Amygdala (tissue), 56 donors: ENCODE data around the gene FUT8.
"Not testable (repeated sequence)": the region's sequence is repeated elsewhere in the genome, so short reads cannot be mapped to it uniquely, and the experiment has no call there.

ENCODE experiments used
- DNase-seq, 56 donors: peaks; one replicate each; lab custom pipeline; 2025; lab: John Stamatoyannopoulos, UW

Gene FUT8

GRCh38 chr14:65414961-65415589 lies 2.5 kb downstream of the FUT8 start:
- DNase-seq, result peak in 1 of 56 donors; percentile 5

DNA sequence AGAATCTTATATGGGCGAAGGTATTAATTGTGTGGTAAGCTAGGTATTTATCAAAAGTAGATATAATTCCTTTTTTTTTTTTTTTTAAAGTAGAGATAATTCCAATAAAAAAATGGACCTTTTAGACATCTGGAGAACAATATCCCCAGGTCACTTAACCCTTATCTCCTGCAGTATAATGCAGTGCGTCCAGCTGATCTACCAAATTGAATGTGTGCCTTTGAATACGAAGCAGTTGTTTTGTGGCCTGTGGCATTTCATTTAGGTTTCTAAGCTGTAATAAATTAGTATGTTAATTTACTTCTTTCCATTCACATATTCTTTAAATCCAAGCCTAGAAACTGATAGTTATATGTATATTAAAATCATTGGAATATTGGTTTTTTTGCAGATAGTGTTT lies 3.1 kb downstream of the FUT8 start:
- no peak for DNase-seq

DNA sequence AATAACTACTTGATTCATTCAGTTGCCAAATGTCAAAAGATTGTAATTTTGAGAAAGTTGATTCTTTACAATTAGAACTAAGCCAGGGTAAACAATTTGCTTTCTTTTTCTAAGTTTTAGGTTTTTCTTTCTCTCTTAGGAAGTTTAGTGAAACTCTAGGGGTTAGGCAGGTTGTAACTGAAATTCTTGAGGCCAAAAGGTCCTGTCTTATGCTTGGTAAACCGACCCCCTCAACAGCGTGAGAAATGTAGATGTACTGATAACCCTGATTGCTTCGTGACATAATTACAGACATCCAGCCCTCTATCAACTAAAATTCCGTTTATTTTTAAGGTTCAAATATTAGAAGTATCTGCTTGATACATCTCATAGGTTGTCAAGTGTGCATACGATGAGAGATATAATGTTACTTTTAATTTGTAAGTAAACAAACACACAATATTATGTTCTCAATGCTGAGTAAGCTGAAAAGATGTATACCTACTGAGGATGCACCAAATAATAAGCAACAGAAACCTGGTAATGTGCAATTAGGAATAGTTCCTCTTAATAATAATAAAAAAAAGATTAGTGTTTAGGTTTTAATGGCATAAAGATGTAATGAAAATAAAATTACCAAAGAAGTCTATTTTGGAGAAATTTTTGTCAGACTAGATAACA lies 7.2 kb downstream of the FUT8 start:
- no peak for DNase-seq

- DNase-seq, result no peak
Measured at GRCh38 chr14:65421201-65421981, 8.9 kb downstream of the FUT8 start.

GRCh38 chr14:65422088-65422834 lies 9.7 kb downstream of the FUT8 start:
- DNase-seq, result no peak

GRCh38 chr14:65423982-65424381 lies 11.5 kb downstream of the FUT8 start:
- no peak for DNase-seq

DNA sequence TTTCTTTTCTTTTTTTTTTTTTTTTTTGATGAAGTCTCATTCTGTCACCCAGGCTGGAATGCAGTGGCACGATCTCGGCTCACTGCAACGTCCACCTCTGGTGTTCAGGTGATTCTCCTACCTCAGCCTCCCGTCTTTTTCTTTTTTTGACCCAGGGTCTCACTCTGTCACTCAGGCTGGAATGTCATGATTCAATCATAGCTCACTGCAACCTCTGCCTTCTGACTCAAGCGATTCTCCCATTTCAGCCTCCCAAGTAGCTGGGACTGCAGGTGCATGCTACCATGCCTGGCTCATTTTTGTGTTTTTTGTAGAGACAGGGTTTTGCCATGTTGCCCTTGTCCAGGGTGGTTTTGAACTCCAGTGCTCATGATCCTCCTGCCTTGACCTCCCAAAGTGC lies 12.0 kb downstream of the FUT8 start:
- no peak for DNase-seq

- no peak for DNase-seq
Measured at GRCh38 chr14:65425885-65426284, 13.4 kb downstream of the FUT8 start.

DNA sequence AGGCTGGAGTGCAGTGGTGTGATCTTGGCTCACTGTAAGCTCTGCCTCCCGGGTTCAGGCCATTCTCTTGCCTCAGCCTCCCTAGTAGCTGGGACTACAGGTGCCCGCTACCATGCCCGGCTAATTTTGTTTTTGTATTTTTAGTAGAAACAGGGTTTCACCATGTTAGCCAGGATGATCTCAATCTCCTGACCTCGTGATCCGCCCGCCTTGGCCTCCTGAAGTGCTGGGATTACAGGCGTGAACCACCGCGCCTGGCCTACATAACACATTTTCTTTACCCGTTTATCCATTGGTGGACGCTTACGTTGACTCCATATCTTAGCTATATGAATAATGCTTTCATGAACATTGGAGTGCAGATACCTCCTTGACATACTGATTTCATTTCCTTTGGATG lies 14.4 kb downstream of the FUT8 start:
- not testable (repeated sequence) for DNase-seq

DNA sequence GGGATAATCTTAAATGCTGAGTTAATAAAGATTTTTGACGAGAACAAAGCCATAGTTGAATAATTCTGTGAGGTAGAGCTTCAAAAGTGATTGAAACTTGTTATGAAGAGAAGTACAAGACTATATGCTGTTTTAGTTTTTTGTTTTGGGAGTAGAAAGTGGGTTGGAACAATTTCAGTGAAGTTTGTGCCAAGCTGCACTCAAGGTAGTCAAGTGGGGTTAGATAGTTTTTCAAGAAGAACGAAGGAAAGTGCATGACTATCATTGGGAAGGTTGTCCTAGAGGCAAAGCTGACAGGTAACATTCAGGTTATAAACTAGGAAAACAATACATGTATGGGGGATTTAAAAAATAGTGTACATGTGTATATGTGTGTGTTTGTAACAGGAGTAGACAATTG lies 16.2 kb downstream of the FUT8 start:
- no peak for DNase-seq

- no peak for DNase-seq
Measured at GRCh38 chr14:65429757-65430156, 17.2 kb downstream of the FUT8 start.

- no peak for DNase-seq
Measured at GRCh38 chr14:65431245-65431644, 18.7 kb downstream of the FUT8 start.

GRCh38 chr14:65431951-65432350 lies 19.4 kb downstream of the FUT8 start:
- no peak for DNase-seq

DNA sequence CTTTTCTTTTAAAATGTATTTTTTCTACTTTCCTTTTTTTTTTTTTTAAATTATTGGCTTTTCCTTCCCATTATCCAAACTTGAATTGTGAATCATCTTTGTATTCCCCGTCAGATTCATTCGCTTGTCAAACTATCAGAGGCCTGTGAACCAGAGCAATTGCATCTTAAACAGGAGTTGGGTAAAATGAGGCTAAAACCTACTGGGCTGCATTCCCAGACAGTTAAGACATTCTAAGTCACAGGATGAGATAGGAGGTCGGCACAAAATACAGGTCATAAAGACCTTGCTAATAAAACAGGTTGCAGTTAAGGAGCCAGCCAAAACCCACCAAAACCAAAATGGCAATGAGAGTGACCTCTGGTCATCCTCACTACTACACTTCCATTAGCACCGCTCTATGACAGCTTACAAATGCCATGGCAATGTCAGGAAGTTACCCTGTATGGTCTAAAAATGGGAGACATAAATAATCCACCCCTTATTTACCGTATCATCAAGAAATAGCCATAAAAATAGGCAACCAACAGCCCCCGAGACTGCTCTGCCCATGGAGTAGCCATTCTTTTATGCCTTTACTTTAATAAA lies 19.9 kb downstream of the FUT8 start:
- no peak for DNase-seq

DNA sequence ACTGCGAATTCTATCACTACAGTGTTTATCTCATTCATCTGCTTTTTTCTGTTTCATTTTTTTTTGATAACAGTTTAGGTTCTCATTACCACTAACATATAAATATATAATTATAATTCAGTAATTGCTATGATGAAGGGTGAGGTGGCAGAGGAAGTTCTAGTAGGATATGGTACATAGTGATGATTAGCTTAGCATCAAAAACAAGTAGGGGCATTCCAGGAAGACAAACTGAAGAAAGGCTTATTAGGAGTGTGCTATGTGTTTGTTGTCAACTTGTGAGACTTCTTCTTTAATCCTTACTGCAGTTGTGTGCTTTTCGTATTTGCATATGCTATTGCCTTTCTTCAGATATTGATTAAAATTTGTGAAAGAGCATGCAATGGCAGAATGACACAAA lies 20.6 kb downstream of the FUT8 start:
- DNase-seq, result no peak

- no peak for DNase-seq
Measured at GRCh38 chr14:65433646-65434045, 21.1 kb downstream of the FUT8 start.

DNA sequence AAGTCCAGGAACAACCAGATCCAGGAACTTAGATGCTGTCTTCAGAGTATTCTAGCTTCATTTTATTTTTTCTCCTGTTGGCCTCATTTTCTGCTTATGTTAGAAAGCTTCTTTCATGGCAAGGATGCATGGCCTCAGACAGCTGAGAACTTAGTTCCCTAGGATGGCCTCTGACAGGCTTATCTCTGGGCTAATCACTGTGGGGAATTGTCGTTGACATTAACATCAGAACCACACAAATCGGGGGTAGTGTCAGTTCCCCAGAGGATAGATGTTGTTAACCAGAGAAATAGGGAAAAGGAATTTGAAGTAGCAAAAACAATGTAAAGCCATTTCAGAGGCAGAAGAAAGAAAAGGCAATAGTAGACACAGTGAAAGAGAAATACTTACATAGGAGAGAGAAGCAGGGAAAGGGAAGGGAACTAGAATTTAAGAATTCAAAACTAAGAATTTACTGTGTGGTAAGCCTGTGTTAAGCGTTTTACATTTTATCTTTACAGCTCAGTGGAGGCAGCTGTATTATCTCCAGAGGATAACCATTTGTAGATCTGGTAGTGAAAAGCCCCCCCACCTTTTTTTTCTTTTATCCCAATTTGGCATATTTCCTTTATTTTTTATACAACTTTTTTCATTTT lies 21.8 kb downstream of the FUT8 start:
- no peak for DNase-seq

DNA sequence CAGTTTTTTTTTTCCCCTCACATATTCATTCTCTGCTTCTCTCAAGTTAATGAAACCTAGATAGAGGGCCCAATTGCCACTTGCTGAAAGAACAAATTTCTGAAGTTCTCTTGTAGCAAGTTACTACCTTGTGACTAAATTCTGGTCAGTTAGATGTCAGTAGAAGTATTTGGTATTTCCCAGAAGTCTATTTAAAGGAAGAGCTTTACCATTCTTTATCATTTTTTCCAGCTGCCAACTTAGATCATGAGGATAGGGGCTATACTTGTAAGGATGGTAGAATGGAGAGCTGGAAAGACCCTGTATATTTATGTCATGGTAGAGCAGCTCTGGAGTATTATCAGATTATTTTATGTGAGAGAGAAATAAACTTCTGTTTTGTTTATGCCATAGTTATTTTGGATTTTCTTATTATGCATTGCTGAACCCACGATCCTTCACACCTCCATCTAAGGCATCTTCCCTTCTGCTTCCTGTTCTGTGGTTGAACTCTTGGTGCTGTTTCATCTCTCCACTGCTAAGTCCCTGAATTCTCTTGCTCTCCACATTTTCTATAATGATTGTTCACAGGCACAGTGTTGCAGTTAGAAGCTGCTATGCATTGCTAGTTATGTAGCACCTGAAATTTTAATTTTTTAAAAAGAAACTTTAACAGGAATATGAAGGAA lies 25.9 kb downstream of the FUT8 start:
- no peak for DNase-seq

DNA sequence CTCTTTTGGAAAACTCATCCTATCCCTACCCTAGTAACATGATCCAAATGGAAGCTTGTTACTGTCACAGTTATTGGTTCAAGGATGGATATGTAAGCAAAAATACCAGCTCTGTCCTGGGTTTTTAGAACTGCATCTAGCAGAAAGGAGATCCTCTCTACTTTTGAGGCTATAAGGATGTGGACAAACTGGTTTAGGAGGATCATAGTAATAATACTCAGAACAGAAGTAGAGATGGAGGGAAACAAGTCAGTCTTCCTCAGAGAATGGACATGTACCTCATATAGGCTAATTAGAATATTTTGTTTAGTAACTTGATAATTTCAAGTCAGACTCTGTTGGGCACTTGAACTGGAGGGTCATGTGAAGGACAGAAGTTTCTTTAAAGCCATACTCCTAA lies 26.6 kb downstream of the FUT8 start:
- no peak for DNase-seq

DNA sequence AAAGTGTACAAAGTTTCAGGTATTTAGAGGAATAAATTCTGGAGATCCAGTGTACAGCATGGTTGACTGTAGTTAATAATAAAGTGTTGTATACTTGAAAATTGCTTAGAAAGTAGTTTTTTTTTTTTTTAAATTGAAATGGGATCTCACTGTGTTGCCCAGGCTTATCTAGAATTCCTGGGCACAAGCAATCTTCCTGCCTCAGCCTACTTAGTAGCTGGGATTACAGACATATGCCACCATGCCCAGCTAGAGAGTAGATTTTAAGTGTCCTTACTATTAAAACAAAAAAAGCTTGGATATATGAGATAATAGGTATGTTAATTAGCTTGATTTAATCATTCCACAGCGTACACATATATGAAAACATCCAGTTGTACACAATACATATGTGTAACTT lies 27.7 kb downstream of the FUT8 start:
- DNase-seq, result no peak
